GM23338 (cell line): ENCODE data around the gene UBASH3B. TPM values are rescaled to one million over a fixed set of nuclear protein-coding genes. Genes with fewer than 3 reads are reported as not detected.
A peak's percentile ranks its signal among the peaks of the same experiment; 100 is the strongest.
"Not testable (repeated sequence)": the region's sequence is repeated elsewhere in the genome, so short reads cannot be mapped to it uniquely, and the experiment has no call there.

Experiments used
- ATAC-seq: fragments of 200-7000 bp; cut with Tn5 transposase; 3 replicates; pipeline ENCODE4 v1.9.1; 2020
- DNase-seq: peaks from one replicate; pipeline ENCODE4 v3.0.0-alpha.2; 2015; ENCODE audit warnings: low spot score
- H2AFZ ChIP-seq: fragments of 200-600 bp; sonication (generic); 2 replicates; pipeline ENCODE4 v1.8.0; 2016; ENCODE audit warnings: antibody characterized with exemption, mild to moderate bottlenecking, moderate library complexity
- H3F3A ChIP-seq: fragments of 200-600 bp; sonication (generic); replicated peaks from 2 replicates; pipeline ENCODE4 v1.8.0; 2017; ENCODE audit warnings: antibody characterized with exemption, mixed run types, low read depth
- H3K27ac ChIP-seq: fragments of 200-600 bp; sonication (generic); 2 replicates; pipeline ENCODE4 v1.6.1; 2016; ENCODE audit warnings: low read depth
- H3K27me3 ChIP-seq: fragments of 200-600 bp; sonication (generic); 2 replicates; pipeline ENCODE4 v1.8.0; 2016; ENCODE audit warnings: mild to moderate bottlenecking, mixed run types, moderate library complexity; ENCODE audit not compliant: insufficient read depth
- H3K36me3 ChIP-seq: fragments of 200-600 bp; sonication (generic); 2 replicates; pipeline ENCODE4 v1.8.0; 2016; ENCODE audit warnings: mild to moderate bottlenecking; ENCODE audit not compliant: insufficient read depth
- H3K4me1 ChIP-seq: fragments of 200-600 bp; sonication (generic); 2 replicates; pipeline ENCODE4 v1.8.0; 2016; ENCODE audit warnings: mild to moderate bottlenecking, moderate library complexity; ENCODE audit not compliant: insufficient read depth
- H3K4me2 ChIP-seq: fragments of 200-600 bp; sonication (generic); 2 replicates; pipeline ENCODE4 v1.7.1; 2017; ENCODE audit warnings: mixed run types
- H3K4me3 ChIP-seq: fragments of 200-600 bp; sonication (generic); 2 replicates; pipeline ENCODE4 v1.6.1; 2016; ENCODE audit warnings: mixed run types
- H3K79me2 ChIP-seq: fragments of 200-600 bp; sonication (generic); replicated peaks from 2 replicates; pipeline ENCODE4 v1.8.0; 2017; ENCODE audit warnings: mild to moderate bottlenecking; ENCODE audit not compliant: insufficient read depth
- H3K9me2 ChIP-seq: fragments of 200-600 bp; sonication (generic); 2 replicates; pipeline ENCODE4 v1.8.0; 2017; ENCODE audit not compliant: insufficient read depth
- H4K20me1 ChIP-seq: fragments of 200-600 bp; sonication (generic); replicated peaks from 2 replicates; pipeline ENCODE4 v1.8.0; 2017; ENCODE audit warnings: mild to moderate bottlenecking; ENCODE audit not compliant: insufficient read depth
- H3K27ac Mint-ChIP-seq: 2 replicates; pipeline ENCODE4 v1.8.0; 2020; ENCODE audit warnings: inconsistent platforms, mild to moderate bottlenecking, moderate library complexity, mixed read lengths
- H3K27me3 Mint-ChIP-seq: 3 replicates; pipeline ENCODE4 v1.8.0; 2022; ENCODE audit warnings: low read depth, mild to moderate bottlenecking, moderate library complexity, mixed read lengths, inconsistent platforms; ENCODE audit not compliant: insufficient read depth, poor library complexity
- H3K36me3 Mint-ChIP-seq: 3 replicates; pipeline ENCODE4 v1.8.0; 2021; ENCODE audit warnings: low read depth, mild to moderate bottlenecking, inconsistent platforms, moderate library complexity, mixed read lengths
- H3K4me1 Mint-ChIP-seq: 3 replicates; pipeline ENCODE4 v1.8.0; 2020; ENCODE audit warnings: mild to moderate bottlenecking, inconsistent platforms, mixed read lengths
- H3K4me3 Mint-ChIP-seq: 3 replicates; pipeline ENCODE4 v1.8.0; 2021; ENCODE audit warnings: moderate library complexity, mild to moderate bottlenecking, inconsistent platforms, mixed read lengths
- H3K9me3 Mint-ChIP-seq: 3 replicates; pipeline ENCODE4 v1.8.0; 2020; ENCODE audit warnings: moderate library complexity, mild to moderate bottlenecking, inconsistent platforms, mixed read lengths
- CREB1 ChIP-seq: fragments of 250-450 bp; sonication (Bioruptor Pico); IDR thresholded peaks from 2 replicates; pipeline ENCODE4 v1.5.0; 2020; ENCODE audit warnings: low read depth, mild to moderate bottlenecking, moderate library complexity
- EZH2phosphoT487 ChIP-seq: fragments of 200-600 bp; sonication (generic); IDR thresholded peaks from one replicate; pipeline ENCODE4 v1.8.1; 2018; ENCODE audit warnings: antibody characterized with exemption; ENCODE audit not compliant: unreplicated experiment
- JUNB ChIP-seq: IDR thresholded peaks from one replicate; pipeline ENCODE4 v1.6.1; 2016; ENCODE audit warnings: antibody characterized with exemption; ENCODE audit not compliant: unreplicated experiment
- NANOG ChIP-seq: IDR thresholded peaks from 2 replicates; pipeline ENCODE4 v1.6.1; 2016; ENCODE audit warnings: antibody characterized with exemption, borderline replicate concordance
- POLR2AphosphoS5 ChIP-seq: IDR thresholded peaks from 2 replicates; pipeline ENCODE4 v1.6.1; 2016; ENCODE audit warnings: antibody characterized with exemption, low read depth
- STAT1 ChIP-seq: IDR thresholded peaks from one replicate; pipeline ENCODE4 v1.6.1; 2016; ENCODE audit warnings: antibody characterized with exemption; ENCODE audit not compliant: unreplicated experiment
- ZNF114 ChIP-seq: fragments of 250-450 bp; sonication (Bioruptor Pico); IDR thresholded peaks from 2 replicates; pipeline ENCODE4 v1.5.0; 2020; ENCODE audit warnings: mild to moderate bottlenecking, moderate library complexity
- ZNF331 ChIP-seq: fragments of 250-450 bp; sonication (Bioruptor Pico); IDR thresholded peaks from 2 replicates; pipeline ENCODE4 v1.5.0; 2020; ENCODE audit warnings: low read depth, mild to moderate bottlenecking, moderate library complexity
- polyA plus RNA-seq: library from polyadenylated mRNA; unstranded; fragments of >200 nt; fragmentation: Nextera tagmentation; extraction: Ambion mirVana; gene quantifications from 2 replicates; pipeline ENCODE4 v1.2.1, GENCODE V29; 2016
- total RNA-seq: library from RNA; depleted of rRNA; stranded (reverse); fragments of >200 nt; shearing (Covaris generic); gene quantifications from 2 replicates; pipeline ENCODE4 v1.2.3, GENCODE V29; 2014
- TF ChIP-seq, protein P1 (sequence below): fragments of 250-450 bp; sonication (Bioruptor Pico); IDR thresholded peaks from 2 replicates; pipeline ENCODE4 v1.5.0; 2020; ENCODE audit warnings: mild to moderate bottlenecking, moderate library complexity
- TF ChIP-seq, protein P2 (sequence below): IDR thresholded peaks from 2 replicates; pipeline ENCODE4 v1.6.1; 2016; ENCODE audit warnings: antibody characterized with exemption
- TF ChIP-seq, protein P3 (sequence below), 2 experiments: fragments of 200-600 bp in 1 of 2; sonication (generic) in 1 of 2; conservative IDR thresholded peaks; 2 replicates each; pipeline versions ENCODE4 v1.5.1 to v1.6.1; 2016 to 2017; ENCODE audit warnings: antibody characterized with exemption in 2 of 2, low read depth in 2 of 2, mild to moderate bottlenecking in 2 of 2, moderate library complexity in 1 of 2

UBASH3B gene
- total and polyA plus RNA-seq, 2 experiments from 2014 or later, result 2.1 to 12.0 TPM

DNA sequence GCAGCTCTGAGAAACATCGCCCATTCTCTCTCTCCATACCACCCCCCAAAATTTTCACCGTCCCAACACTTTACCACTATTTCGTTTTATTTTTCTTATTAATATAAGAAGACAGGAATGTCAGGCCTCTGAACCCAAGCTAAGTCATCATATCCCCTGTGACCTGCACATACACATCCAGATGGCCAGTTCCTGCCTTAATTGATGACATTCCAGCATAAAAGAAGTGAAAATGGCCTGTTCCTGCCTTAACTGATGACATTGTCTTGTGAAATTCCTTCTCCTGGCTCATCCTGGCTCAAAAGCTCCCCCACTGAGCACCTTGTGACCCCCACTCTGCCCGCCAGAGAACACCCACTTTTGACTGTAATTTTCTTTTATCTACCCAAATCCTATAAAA lies 176.8 kb downstream of the UBASH3B start:
- H3F3A ChIP-seq, H3K4me3 ChIP-seq, H3K9me2 ChIP-seq, H3K36me3 ChIP-seq, H3K27me3 Mint-ChIP-seq, H3K79me2 ChIP-seq, DNase-seq, H3K27me3 ChIP-seq, H2AFZ ChIP-seq, ATAC-seq, H4K20me1 ChIP-seq, H3K36me3 Mint-ChIP-seq: not testable (repeated sequence)
- Mint-ChIP-seq H3K4me3 (peak overlapping the region; percentile 16; the same call in 1 of the 3 replicates), H3K9me3 (peaks cover 10% of the 10 kb centered on the region; the same call in 2 of the 3 replicates), H3K27ac (peak overlapping the region; percentile 92), H3K4me1 (peaks cover 21% of the 10 kb centered on the region)
- H3K27ac ChIP-seq, result peak overlapping the region; percentile 92
- H3K4me2 ChIP-seq, result peak overlapping the region; percentile 65
- H3K4me1 ChIP-seq, result peaks cover 16% of the 10 kb centered on the region
- 0 out of 2 replicates have a peak, but pooled peaks have one; percentile 4 for TF ChIP-seq CREB1 (CRISPR knock-in tag)
- peak; percentile 74 for TF ChIP-seq NANOG

DNA sequence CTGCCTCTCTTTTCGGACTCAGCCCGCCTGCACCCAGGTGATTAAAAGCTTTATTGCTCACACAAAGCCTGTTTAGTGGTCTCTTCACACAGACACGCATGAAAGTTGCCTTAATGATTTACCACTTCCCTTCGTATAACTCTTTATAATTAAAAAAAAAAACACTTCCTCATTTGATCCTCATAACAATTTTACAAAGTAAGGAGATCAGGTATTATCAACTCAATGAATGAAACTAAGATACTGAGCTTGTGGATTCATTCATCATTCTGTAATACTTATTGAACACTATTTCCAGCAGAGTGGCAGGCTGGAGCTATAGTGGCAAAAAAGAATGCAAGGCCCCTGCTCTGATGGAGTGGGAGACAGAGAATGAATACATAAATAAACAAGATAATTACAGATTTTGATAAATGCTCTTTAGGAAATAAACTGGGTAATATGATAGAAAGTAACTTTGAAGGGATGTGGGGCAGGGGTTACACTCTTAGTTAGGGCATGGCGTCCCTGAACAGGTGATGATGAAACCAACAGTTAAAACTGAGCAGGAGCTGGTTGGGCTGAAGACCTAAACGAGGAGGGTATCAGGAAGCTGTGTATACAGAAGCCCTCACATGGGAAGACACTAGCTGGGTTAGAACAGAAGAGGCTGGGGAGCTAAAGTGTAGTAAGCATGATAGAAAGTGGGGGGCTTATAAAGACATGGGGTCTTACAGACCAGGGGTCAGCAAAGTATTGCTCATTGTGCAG lies 177.4 kb downstream of the UBASH3B start:
- H3K9me2 ChIP-seq, result peaks cover 4% of the 10 kb centered on the region
- peaks cover 21% of the 10 kb centered on the region for H3K4me1 Mint-ChIP-seq
- no peaks in the 10 kb centered on the region for H3K79me2 ChIP-seq
- H3K36me3 ChIP-seq, result no peaks in the 10 kb centered on the region
- no peak for DNase-seq
- peak overlapping the region; percentile 92 for H3K27ac ChIP-seq
- peaks cover 5% of the 10 kb centered on the region for H3K27me3 Mint-ChIP-seq
- ATAC-seq, result peak; percentile 54
- peaks cover 16% of the 10 kb centered on the region for H3K4me1 ChIP-seq
- peak overlapping the region; percentile 16; the same call in 1 of the 3 replicates for H3K4me3 Mint-ChIP-seq
- H3K36me3 Mint-ChIP-seq, result peaks cover 9% of the 10 kb centered on the region; the same call in 2 of the 3 replicates
- H2AFZ ChIP-seq, result peak overlapping the region; percentile 35; the same call in 1 of the 2 replicates
- H3K4me3 ChIP-seq, result no peak overlapping the region
- no peaks in the 10 kb centered on the region for H3K27me3 ChIP-seq
- H4K20me1 ChIP-seq, result no peaks in the 10 kb centered on the region
- H3K27ac Mint-ChIP-seq, result peak overlapping the region; percentile 92
- peak overlapping the region; percentile 47 for H3K4me2 ChIP-seq
- H3F3A ChIP-seq, result no peaks in the 10 kb centered on the region
- H3K9me3 Mint-ChIP-seq, result peaks cover 10% of the 10 kb centered on the region; the same call in 2 of the 3 replicates
- TF ChIP-seq, protein P1, sequence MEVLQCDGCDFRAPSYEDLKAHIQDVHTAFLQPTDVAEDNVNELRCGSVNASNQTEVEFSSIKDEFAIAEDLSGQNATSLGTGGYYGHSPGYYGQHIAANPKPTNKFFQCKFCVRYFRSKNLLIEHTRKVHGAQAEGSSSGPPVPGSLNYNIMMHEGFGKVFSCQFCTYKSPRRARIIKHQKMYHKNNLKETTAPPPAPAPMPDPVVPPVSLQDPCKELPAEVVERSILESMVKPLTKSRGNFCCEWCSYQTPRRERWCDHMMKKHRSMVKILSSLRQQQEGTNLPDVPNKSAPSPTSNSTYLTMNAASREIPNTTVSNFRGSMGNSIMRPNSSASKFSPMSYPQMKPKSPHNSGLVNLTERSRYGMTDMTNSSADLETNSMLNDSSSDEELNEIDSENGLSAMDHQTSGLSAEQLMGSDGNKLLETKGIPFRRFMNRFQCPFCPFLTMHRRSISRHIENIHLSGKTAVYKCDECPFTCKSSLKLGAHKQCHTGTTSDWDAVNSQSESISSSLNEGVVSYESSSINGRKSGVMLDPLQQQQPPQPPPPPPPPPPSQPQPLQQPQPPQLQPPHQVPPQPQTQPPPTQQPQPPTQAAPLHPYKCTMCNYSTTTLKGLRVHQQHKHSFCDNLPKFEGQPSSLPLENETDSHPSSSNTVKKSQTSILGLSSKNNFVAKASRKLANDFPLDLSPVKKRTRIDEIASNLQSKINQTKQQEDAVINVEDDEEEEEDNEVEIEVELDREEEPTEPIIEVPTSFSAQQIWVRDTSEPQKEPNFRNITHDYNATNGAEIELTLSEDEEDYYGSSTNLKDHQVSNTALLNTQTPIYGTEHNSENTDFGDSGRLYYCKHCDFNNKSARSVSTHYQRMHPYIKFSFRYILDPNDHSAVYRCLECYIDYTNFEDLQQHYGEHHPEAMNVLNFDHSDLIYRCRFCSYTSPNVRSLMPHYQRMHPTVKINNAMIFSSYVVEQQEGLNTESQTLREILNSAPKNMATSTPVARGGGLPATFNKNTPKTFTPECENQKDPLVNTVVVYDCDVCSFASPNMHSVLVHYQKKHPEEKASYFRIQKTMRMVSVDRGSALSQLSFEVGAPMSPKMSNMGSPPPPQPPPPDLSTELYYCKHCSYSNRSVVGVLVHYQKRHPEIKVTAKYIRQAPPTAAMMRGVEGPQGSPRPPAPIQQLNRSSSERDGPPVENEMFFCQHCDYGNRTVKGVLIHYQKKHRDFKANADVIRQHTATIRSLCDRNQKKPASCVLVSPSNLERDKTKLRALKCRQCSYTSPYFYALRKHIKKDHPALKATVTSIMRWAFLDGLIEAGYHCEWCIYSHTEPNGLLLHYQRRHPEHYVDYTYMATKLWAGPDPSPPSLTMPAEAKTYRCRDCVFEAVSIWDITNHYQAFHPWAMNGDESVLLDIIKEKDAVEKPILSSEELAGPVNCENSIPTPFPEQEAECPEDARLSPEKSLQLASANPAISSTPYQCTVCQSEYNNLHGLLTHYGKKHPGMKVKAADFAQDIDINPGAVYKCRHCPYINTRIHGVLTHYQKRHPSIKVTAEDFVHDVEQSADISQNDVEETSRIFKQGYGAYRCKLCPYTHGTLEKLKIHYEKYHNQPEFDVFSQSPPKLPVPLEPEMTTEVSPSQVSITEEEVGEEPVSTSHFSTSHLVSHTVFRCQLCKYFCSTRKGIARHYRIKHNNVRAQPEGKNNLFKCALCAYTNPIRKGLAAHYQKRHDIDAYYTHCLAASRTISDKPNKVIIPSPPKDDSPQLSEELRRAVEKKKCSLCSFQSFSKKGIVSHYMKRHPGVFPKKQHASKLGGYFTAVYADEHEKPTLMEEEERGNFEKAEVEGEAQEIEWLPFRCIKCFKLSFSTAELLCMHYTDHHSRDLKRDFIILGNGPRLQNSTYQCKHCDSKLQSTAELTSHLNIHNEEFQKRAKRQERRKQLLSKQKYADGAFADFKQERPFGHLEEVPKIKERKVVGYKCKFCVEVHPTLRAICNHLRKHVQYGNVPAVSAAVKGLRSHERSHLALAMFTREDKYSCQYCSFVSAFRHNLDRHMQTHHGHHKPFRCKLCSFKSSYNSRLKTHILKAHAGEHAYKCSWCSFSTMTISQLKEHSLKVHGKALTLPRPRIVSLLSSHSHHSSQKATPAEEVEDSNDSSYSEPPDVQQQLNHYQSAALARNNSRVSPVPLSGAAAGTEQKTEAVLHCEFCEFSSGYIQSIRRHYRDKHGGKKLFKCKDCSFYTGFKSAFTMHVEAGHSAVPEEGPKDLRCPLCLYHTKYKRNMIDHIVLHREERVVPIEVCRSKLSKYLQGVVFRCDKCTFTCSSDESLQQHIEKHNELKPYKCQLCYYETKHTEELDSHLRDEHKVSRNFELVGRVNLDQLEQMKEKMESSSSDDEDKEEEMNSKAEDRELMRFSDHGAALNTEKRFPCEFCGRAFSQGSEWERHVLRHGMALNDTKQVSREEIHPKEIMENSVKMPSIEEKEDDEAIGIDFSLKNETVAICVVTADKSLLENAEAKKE, result no peak
- TF ChIP-seq ZNF114 (CRISPR knock-in tag) (no peak), STAT1 (no peak), NANOG (no peak), JUNB (no peak), POLR2AphosphoS5 (no peak), CREB1 (CRISPR knock-in tag) (no peak), ZNF331 (no peak), EZH2phosphoT487 (no peak)
- TF ChIP-seq, protein P2, sequence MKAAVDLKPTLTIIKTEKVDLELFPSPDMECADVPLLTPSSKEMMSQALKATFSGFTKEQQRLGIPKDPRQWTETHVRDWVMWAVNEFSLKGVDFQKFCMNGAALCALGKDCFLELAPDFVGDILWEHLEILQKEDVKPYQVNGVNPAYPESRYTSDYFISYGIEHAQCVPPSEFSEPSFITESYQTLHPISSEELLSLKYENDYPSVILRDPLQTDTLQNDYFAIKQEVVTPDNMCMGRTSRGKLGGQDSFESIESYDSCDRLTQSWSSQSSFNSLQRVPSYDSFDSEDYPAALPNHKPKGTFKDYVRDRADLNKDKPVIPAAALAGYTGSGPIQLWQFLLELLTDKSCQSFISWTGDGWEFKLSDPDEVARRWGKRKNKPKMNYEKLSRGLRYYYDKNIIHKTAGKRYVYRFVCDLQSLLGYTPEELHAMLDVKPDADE, result no peak
- TF ChIP-seq, protein P3, sequence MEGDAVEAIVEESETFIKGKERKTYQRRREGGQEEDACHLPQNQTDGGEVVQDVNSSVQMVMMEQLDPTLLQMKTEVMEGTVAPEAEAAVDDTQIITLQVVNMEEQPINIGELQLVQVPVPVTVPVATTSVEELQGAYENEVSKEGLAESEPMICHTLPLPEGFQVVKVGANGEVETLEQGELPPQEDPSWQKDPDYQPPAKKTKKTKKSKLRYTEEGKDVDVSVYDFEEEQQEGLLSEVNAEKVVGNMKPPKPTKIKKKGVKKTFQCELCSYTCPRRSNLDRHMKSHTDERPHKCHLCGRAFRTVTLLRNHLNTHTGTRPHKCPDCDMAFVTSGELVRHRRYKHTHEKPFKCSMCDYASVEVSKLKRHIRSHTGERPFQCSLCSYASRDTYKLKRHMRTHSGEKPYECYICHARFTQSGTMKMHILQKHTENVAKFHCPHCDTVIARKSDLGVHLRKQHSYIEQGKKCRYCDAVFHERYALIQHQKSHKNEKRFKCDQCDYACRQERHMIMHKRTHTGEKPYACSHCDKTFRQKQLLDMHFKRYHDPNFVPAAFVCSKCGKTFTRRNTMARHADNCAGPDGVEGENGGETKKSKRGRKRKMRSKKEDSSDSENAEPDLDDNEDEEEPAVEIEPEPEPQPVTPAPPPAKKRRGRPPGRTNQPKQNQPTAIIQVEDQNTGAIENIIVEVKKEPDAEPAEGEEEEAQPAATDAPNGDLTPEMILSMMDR (conservative IDR thresholded peaks at IDR 0.05; ENCODE audit: low read depth in 2 of 2), result no peak
